H1 (cell line): ENCODE measurements around the gene ADGRL3. TPM values are rescaled to one million over a fixed set of nuclear protein-coding genes. Genes with fewer than 3 reads are reported as not detected.

Source experiments
- CTCF ChIA-PET: fragments of 300-600 bp; sonication (Branson Sonifier 250); formaldehyde crosslinking; loops from one replicate; lab custom pipeline; 2021; ENCODE audit not compliant: partially characterized antibody; lab: Charles Lee
- POLR2A ChIA-PET: fragments of 300-600 bp; sonication (Branson Sonifier 250); formaldehyde crosslinking; loops from one replicate; lab custom pipeline; 2021; ENCODE audit warnings: inconsistent platforms; ENCODE audit not compliant: partially characterized antibody; lab: Charles Lee
- DNase-seq, 2 experiments: peaks; one replicate each; pipeline versions ENCODE4 v3.0.0 to v3.0.0-alpha.2; 2010 to 2022; ENCODE audit warnings: low spot score in 2 of 2, low read depth in 1 of 2, mixed read lengths in 1 of 2
- FAIRE-seq: peaks from 2 replicates; lab custom pipeline; 2011; peaks lifted over from hg19 to GRCh38; lab: Jason Lieb, UNC
- H2AFZ ChIP-seq: 2 replicates; pipeline ENCODE4 v1.8.1; 2012; ENCODE audit warnings: low read length, inconsistent platforms
- H2AK5ac ChIP-seq: 2 replicates; pipeline ENCODE4 v1.6.1; 2013; ENCODE audit warnings: low read depth, low read length
- H2BK120ac ChIP-seq: replicated peaks from 2 replicates; pipeline ENCODE3; 2013; ENCODE audit warnings: low read depth, low read length, inconsistent platforms
- H2BK12ac ChIP-seq: 2 replicates; pipeline ENCODE4 v1.6.1; 2013; ENCODE audit warnings: low read depth, low read length
- H2BK15ac ChIP-seq: 2 replicates; pipeline ENCODE4 v1.6.1; 2013; ENCODE audit warnings: low read length
- H2BK20ac ChIP-seq: 2 replicates; pipeline ENCODE4 v1.6.1; 2013; ENCODE audit warnings: low read length
- H2BK5ac ChIP-seq: 2 replicates; pipeline ENCODE4 v1.6.1; 2013; ENCODE audit warnings: low read depth, low read length
- H3K14ac ChIP-seq: 2 replicates; pipeline ENCODE4 v1.6.1; 2013; ENCODE audit warnings: inconsistent platforms; ENCODE audit not compliant: insufficient read length
- H3K18ac ChIP-seq: 2 replicates; pipeline ENCODE4 v1.6.1; 2013; ENCODE audit warnings: low read length; ENCODE audit errors: extremely low read depth
- H3K23ac ChIP-seq: 2 replicates; pipeline ENCODE4 v1.6.1; 2013; ENCODE audit warnings: inconsistent platforms; ENCODE audit not compliant: insufficient read length
- H3K23me2 ChIP-seq: 2 replicates; pipeline ENCODE4 v1.6.1; 2013; ENCODE audit warnings: low read depth, low read length
- H3K27ac ChIP-seq: 2 replicates; pipeline ENCODE4 v1.6.1; 2011; ENCODE audit warnings: low read depth, low read length, inconsistent platforms
- H3K27me3 ChIP-seq, 4 experiments: replicated peaks in 1 of 4; 1 replicate in 1 of 4; 2 replicates in 3 of 4; pipeline versions ENCODE4 v1.6.1 to v1.8.1; 2011 to 2013; ENCODE audit warnings: low read length in 3 of 4, mild to moderate bottlenecking in 3 of 4, inconsistent platforms in 2 of 4, mixed read lengths in 2 of 4, moderate library complexity in 1 of 4; ENCODE audit not compliant: control insufficient read depth in 3 of 4, insufficient read depth in 3 of 4; ENCODE audit errors: extremely low read depth in 1 of 4
- H3K36me3 ChIP-seq, 4 experiments: 2 replicates each; pipeline versions ENCODE4 v1.6.1 to v1.8.1; 2011 to 2013; ENCODE audit warnings: mild to moderate bottlenecking in 4 of 4, low read length in 3 of 4, moderate library complexity in 2 of 4, control low read depth in 1 of 4, inconsistent platforms in 1 of 4; ENCODE audit not compliant: insufficient read depth in 4 of 4, control insufficient read depth in 2 of 4
- H3K4ac ChIP-seq: replicated peaks from 2 replicates; pipeline ENCODE3; 2013; ENCODE audit warnings: low read length, low read depth, mixed read lengths, inconsistent platforms; ENCODE audit not compliant: insufficient read length
- H3K4me1 ChIP-seq, 4 experiments: replicated peaks in 1 of 4; 1 replicate in 1 of 4; 2 replicates in 3 of 4; pipeline versions ENCODE4 v1.6.1 to v1.8.1; 2011 to 2013; ENCODE audit warnings: low read length in 3 of 4, inconsistent platforms in 2 of 4, mixed read lengths in 1 of 4; ENCODE audit not compliant: insufficient read depth in 4 of 4, control insufficient read depth in 3 of 4
- H3K4me2 ChIP-seq, 2 experiments: 2 replicates each; pipeline versions ENCODE4 v1.6.1 to v1.8.1; 2011 to 2013; ENCODE audit warnings: low read depth in 2 of 2, low read length in 2 of 2, control low read depth in 1 of 2, inconsistent platforms in 1 of 2, mild to moderate bottlenecking in 1 of 2; ENCODE audit not compliant: insufficient read depth in 1 of 2
- H3K4me3 ChIP-seq, 4 experiments: fragments of 200-600, 300-600 bp in 1 of 4; sonication (generic), shearing (Covaris generic), sonication (Bioruptor Twin) in 1 of 4; 2 replicates each; pipeline versions ENCODE4 v1.5.1 to v1.8.1; 2011 to 2016; ENCODE audit warnings: low read length in 4 of 4, low read depth in 3 of 4, control low read depth in 2 of 4, inconsistent platforms in 2 of 4, mild to moderate bottlenecking in 2 of 4, mixed read lengths in 1 of 4, moderate library complexity in 1 of 4; ENCODE audit not compliant: insufficient read depth in 2 of 4; ENCODE audit errors: extremely low read depth in 1 of 4
- H3K56ac ChIP-seq: replicated peaks from 2 replicates; pipeline ENCODE3; 2013; ENCODE audit warnings: low read depth, mild to moderate bottlenecking, mixed read lengths, low read length, inconsistent platforms; ENCODE audit not compliant: insufficient read length
- H3K79me1 ChIP-seq: 2 replicates; pipeline ENCODE4 v1.6.1; 2013; ENCODE audit warnings: low read depth, low read length, control low read depth
- H3K79me2 ChIP-seq, 2 experiments: 2 replicates each; pipeline versions ENCODE4 v1.6.1 to v1.8.1; 2012 to 2013; ENCODE audit warnings: low read length in 2 of 2, mild to moderate bottlenecking in 2 of 2, inconsistent platforms in 1 of 2; ENCODE audit not compliant: insufficient read depth in 2 of 2, control insufficient read depth in 1 of 2
- H3K9ac ChIP-seq, 4 experiments: replicated peaks in 1 of 4; 1 replicate in 1 of 4; 2 replicates in 3 of 4; pipeline versions ENCODE4 v1.6.1 to v1.8.1; 2011 to 2013; ENCODE audit warnings: low read depth in 3 of 4, low read length in 3 of 4, control low read depth in 2 of 4, mild to moderate bottlenecking in 2 of 4, moderate library complexity in 2 of 4, inconsistent platforms in 1 of 4; ENCODE audit errors: extremely low read depth in 1 of 4
- H3K9me3 ChIP-seq, 2 experiments: 2 replicates each; pipeline versions ENCODE4 v1.6.1 to v1.8.1; 2012 to 2013; ENCODE audit warnings: mild to moderate bottlenecking in 2 of 2, moderate library complexity in 2 of 2, control low read depth in 1 of 2, inconsistent platforms in 1 of 2, low read depth in 1 of 2, low read length in 1 of 2, mixed read lengths in 1 of 2; ENCODE audit not compliant: insufficient read depth in 2 of 2
- H4K20me1 ChIP-seq, 2 experiments: replicated peaks in 1 of 2; 2 replicates each; pipeline versions ENCODE3 to v1.8.1; 2011 to 2013; ENCODE audit warnings: inconsistent platforms in 2 of 2, low read length in 2 of 2, mild to moderate bottlenecking in 1 of 2; ENCODE audit not compliant: insufficient read depth in 2 of 2, control insufficient read depth in 1 of 2
- H4K5ac ChIP-seq: 2 replicates; pipeline ENCODE4 v1.6.1; 2013; ENCODE audit warnings: low read length, low read depth, mixed read lengths, inconsistent platforms; ENCODE audit not compliant: insufficient read length
- H4K8ac ChIP-seq: 2 replicates; pipeline ENCODE4 v1.8.0; 2013; ENCODE audit warnings: mild to moderate bottlenecking, moderate library complexity, low read length, inconsistent platforms; ENCODE audit not compliant: insufficient read depth; ENCODE audit errors: extremely low read depth
- H4K91ac ChIP-seq: replicated peaks from 2 replicates; pipeline ENCODE3; 2013; ENCODE audit warnings: low read length, mixed read lengths, inconsistent platforms; ENCODE audit not compliant: insufficient read length
- CEBPB ChIP-seq: IDR thresholded peaks from 2 replicates; pipeline ENCODE4 v1.6.1; 2012; ENCODE audit warnings: low read depth, low read length
- WGBS, 2 experiments: shearing (Covaris generic) in 1 of 2; methylation state at CpG; one replicate each; pipeline versions ENCODE4 v1.1.6 to v1.1.7; 2013 to 2015; ENCODE audit warnings: low lambda C conversion rate in 2 of 2, mixed read lengths in 2 of 2, inconsistent platforms in 1 of 2, low coverage in 1 of 2, missing lambda C conversion rate in 1 of 2; ENCODE audit not compliant: insufficient replicate concordance in 2 of 2, insufficient coverage in 1 of 2, insufficient read length in 1 of 2; ENCODE audit errors: extremely low coverage in 1 of 2, missing lambda C conversion rate in 1 of 2; 5-methylcytosine and 5-hydroxymethylcytosine counted together
- polyA plus RNA-seq, 7 experiments: library from polyadenylated mRNA; depleted of rRNA in 3 of 7; stranded (reverse) in 5 of 7; unstranded in 2 of 7; fragments of >200 nt in 5 of 7; fragments of 200-250 nt in 2 of 7; gene quantifications; 1 replicate in 5 of 7; 2 replicates in 1 of 7; 4 replicates in 1 of 7; pipeline versions ENCODE4 v1.2.1 to v1.2.3, GENCODE V29; 2011 to 2013; ENCODE audit warnings: missing spikeins in 2 of 7, mixed read lengths in 2 of 7
- total RNA-seq: library from RNA; stranded (reverse); fragmentation: NEBNext Ultra II Directional; extraction: Animal tissue kit (Norgen Biotek cat#: 25700); gene quantifications from 2 replicates; pipeline ENCODE4 v1.2.1, GENCODE V29; 2021
- TF ChIP-seq, protein P1 (sequence below), 3 experiments: IDR thresholded peaks; 1 replicate in 2 of 3; 2 replicates in 1 of 3; pipeline versions ENCODE4 v1.5.1 to v1.6.1; 2011; ENCODE audit warnings: low read length in 3 of 3, mild to moderate bottlenecking in 3 of 3, inconsistent platforms in 2 of 3, low read depth in 1 of 3, moderate library complexity in 1 of 3; ENCODE audit not compliant: insufficient read depth in 1 of 3; ENCODE audit errors: control extremely low read depth in 1 of 3

ADGRL3 gene
- total and polyA plus RNA-seq, 2 of the 8 experiments (the other 6 are each of a cell fraction or from before 2014, with no cell fraction given): 6.6 to 13.0 TPM

DNA sequence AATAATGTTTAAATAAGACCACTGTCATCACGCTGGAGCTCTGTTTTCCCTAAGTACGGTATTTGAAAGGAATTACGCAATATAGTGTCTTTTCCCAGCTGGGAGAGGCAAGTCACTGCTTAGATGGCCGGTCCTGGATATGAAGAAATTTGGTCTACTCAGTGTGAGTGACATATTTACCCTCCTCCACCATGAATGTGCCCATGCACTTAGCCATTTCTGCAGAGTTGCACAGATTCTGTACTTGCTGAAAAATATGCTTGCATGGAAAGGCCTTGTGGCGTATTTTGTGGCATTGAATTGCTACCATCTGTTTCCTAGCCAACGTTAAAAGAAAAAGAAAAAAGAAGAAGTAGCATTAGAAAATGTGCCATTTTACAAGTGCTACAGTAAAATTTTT lies 73.1 kb downstream of the ADGRL3 start:
- no peak overlapping the region for H3K4ac ChIP-seq
- no peak overlapping the region for H3K14ac ChIP-seq
- no peaks in the 10 kb centered on the region for H4K20me1 ChIP-seq
- no peaks in the 10 kb centered on the region for H3K27me3 ChIP-seq
- no peaks in the 10 kb centered on the region for H3K23me2 ChIP-seq
- no peak overlapping the region for H3K27ac ChIP-seq
- no peak for DNase-seq
- POLR2A ChIA-PET: interaction anchor here (0.8 kb wide), 1 partner anchor 9 kb away, joined by 3 read pairs; no protein-coding TSS in a partner anchor
- no peak overlapping the region for H2BK120ac ChIP-seq
- no peaks in the 10 kb centered on the region for H3K79me1 ChIP-seq
- no peak overlapping the region for H2BK15ac ChIP-seq
- H4K8ac ChIP-seq: no peak overlapping the region
- no peak overlapping the region for H2AK5ac ChIP-seq
- H3K9ac ChIP-seq: no peak overlapping the region
- H3K79me2 ChIP-seq: peaks cover 0 to 9% of the 10 kb centered on the region in 2 experiments; a peak in 1 of 4 replicates
- no peak for FAIRE-seq
- 90% methylated on average over 6 of the region's 6 CpGs; no CpG with 5 or more reads in 1 of the 2 experiments for WGBS, 2 experiments
- TF ChIP-seq, protein P1, sequence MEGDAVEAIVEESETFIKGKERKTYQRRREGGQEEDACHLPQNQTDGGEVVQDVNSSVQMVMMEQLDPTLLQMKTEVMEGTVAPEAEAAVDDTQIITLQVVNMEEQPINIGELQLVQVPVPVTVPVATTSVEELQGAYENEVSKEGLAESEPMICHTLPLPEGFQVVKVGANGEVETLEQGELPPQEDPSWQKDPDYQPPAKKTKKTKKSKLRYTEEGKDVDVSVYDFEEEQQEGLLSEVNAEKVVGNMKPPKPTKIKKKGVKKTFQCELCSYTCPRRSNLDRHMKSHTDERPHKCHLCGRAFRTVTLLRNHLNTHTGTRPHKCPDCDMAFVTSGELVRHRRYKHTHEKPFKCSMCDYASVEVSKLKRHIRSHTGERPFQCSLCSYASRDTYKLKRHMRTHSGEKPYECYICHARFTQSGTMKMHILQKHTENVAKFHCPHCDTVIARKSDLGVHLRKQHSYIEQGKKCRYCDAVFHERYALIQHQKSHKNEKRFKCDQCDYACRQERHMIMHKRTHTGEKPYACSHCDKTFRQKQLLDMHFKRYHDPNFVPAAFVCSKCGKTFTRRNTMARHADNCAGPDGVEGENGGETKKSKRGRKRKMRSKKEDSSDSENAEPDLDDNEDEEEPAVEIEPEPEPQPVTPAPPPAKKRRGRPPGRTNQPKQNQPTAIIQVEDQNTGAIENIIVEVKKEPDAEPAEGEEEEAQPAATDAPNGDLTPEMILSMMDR (IDR thresholded peaks at IDR 0.05; ENCODE audit: control extremely low read depth in 1 of 3, insufficient read depth in 1 of 3, low read depth in 1 of 3, low read length in 3 of 3): no peak
- peak; percentile 96 for TF ChIP-seq CEBPB
- no peak overlapping the region for H3K23ac ChIP-seq
- H3K9me3 ChIP-seq: no peaks in the 10 kb centered on the region
- H4K91ac ChIP-seq: no peak overlapping the region
- CTCF ChIA-PET: interaction anchor here (0.9 to 1.5 kb wide), 3 partner anchors 8 to 318 kb away, joined by 3 to 6 read pairs (median 3); no protein-coding TSS in a partner anchor
- no peak overlapping the region for H2AFZ ChIP-seq
- no peak overlapping the region for H3K18ac ChIP-seq
- no peak overlapping the region for H4K5ac ChIP-seq
- H3K36me3 ChIP-seq: no peaks in the 10 kb centered on the region
- no peak overlapping the region for H3K4me2 ChIP-seq
- no peak overlapping the region for H2BK5ac ChIP-seq
- H3K4me1 ChIP-seq: peaks cover 0 to 9% (median 0%) of the 10 kb centered on the region in 4 experiments; a peak in 1 of 7 replicates
- no peak overlapping the region for H2BK20ac ChIP-seq
- no peak overlapping the region for H3K56ac ChIP-seq
- H2BK12ac ChIP-seq: no peak overlapping the region; the same call in 1 of the 2 replicates
- H3K4me3 ChIP-seq: no peak overlapping the region
